Stimulated activated memory B cell treated with anti-CD40 and anti-IgM and Interleukin-4, amounts not matched to agents 10 μg/mL and 1 μg/mL and 100 μg/mL, for 72 hours (primary cell): ENCODE results near the gene AGMO.

ENCODE experiments used
- ATAC-seq: fragments of 150-1000 bp; cut with Tn5 transposase; 2 replicates; pipeline ENCODE4 v1.10.0; 2021
- H3K27ac Mint-ChIP-seq: one replicate; pipeline ENCODE4 v1.8.0; 2022; ENCODE audit warnings: mild to moderate bottlenecking, mixed read lengths
- H3K27me3 Mint-ChIP-seq: one replicate; pipeline ENCODE4 v1.8.0; 2022; ENCODE audit warnings: mixed read lengths
- H3K36me3 Mint-ChIP-seq: one replicate; pipeline ENCODE4 v1.8.0; 2022; ENCODE audit warnings: mixed read lengths
- H3K4me1 Mint-ChIP-seq: one replicate; pipeline ENCODE4 v1.8.0; 2022; ENCODE audit warnings: mixed read lengths
- H3K4me3 Mint-ChIP-seq: one replicate; pipeline ENCODE4 v1.8.0; 2022; ENCODE audit warnings: mild to moderate bottlenecking, moderate library complexity, mixed read lengths
- H3K9me3 Mint-ChIP-seq: one replicate; pipeline ENCODE4 v1.8.0; 2022; ENCODE audit warnings: mixed read lengths

The AGMO gene

GRCh38 chr7:15561835-15562234, at the start of gene AGMO:
Gene AGMO (minus strand): TSS chr7:15562015.
- no peak within 1 kb of the TSS for H3K27ac Mint-ChIP-seq
- H3K36me3 Mint-ChIP-seq, result no peaks in the 10 kb centered on the region
- no peaks in the 10 kb centered on the region for H3K9me3 Mint-ChIP-seq
- H3K27me3 Mint-ChIP-seq, result no peaks in the 10 kb centered on the region
- no peaks in the 10 kb centered on the region for H3K4me1 Mint-ChIP-seq
- H3K4me3 Mint-ChIP-seq, result no peak within 1 kb of the TSS
- ATAC-seq, result no peak

GRCh38 chr7:15610503-15610902, 48.7 kb upstream of the AGMO start:
- H3K4me3 Mint-ChIP-seq, result no peak overlapping the region
- no peaks in the 10 kb centered on the region for H3K36me3 Mint-ChIP-seq
- no peak overlapping the region for H3K27ac Mint-ChIP-seq
- no peaks in the 10 kb centered on the region for H3K4me1 Mint-ChIP-seq
- ATAC-seq, result no peak
- H3K27me3 Mint-ChIP-seq, result no peaks in the 10 kb centered on the region
- H3K9me3 Mint-ChIP-seq, result peaks cover 3% of the 10 kb centered on the region

GRCh38 chr7:15609287-15609686, 47.5 kb upstream of the AGMO start:
- no peak for ATAC-seq
- no peaks in the 10 kb centered on the region for H3K27me3 Mint-ChIP-seq
- H3K36me3 Mint-ChIP-seq, result no peaks in the 10 kb centered on the region
- peaks cover 3% of the 10 kb centered on the region for H3K9me3 Mint-ChIP-seq
- H3K4me3 Mint-ChIP-seq, result no peak overlapping the region
- no peaks in the 10 kb centered on the region for H3K4me1 Mint-ChIP-seq
- no peak overlapping the region for H3K27ac Mint-ChIP-seq

- Mint-ChIP-seq H3K27me3 (no peaks in the 10 kb centered on the region), H3K36me3 (no peaks in the 10 kb centered on the region), H3K9me3 (peaks cover 7% of the 10 kb centered on the region), H3K4me1 (no peaks in the 10 kb centered on the region), H3K27ac (no peak overlapping the region), H3K4me3 (no peak overlapping the region)
- ATAC-seq, result no peak
Measured at GRCh38 chr7:15607529-15608210, 45.9 kb upstream of the AGMO start.

GRCh38 chr7:15606561-15606960, 44.7 kb upstream of the AGMO start:
- Mint-ChIP-seq H3K4me3 (no peak overlapping the region), H3K4me1 (no peaks in the 10 kb centered on the region), H3K9me3 (peaks cover 7% of the 10 kb centered on the region), H3K36me3 (no peaks in the 10 kb centered on the region), H3K27ac (no peak overlapping the region), H3K27me3 (no peaks in the 10 kb centered on the region)
- ATAC-seq, result no peak

- ATAC-seq, result no peak
- H3K36me3 Mint-ChIP-seq, result no peaks in the 10 kb centered on the region
- no peak overlapping the region for H3K27ac Mint-ChIP-seq
- H3K27me3 Mint-ChIP-seq, result no peaks in the 10 kb centered on the region
- no peaks in the 10 kb centered on the region for H3K4me1 Mint-ChIP-seq
- no peak overlapping the region for H3K4me3 Mint-ChIP-seq
- H3K9me3 Mint-ChIP-seq, result peaks cover 6% of the 10 kb centered on the region
Measured at GRCh38 chr7:15604166-15604565, 42.4 kb upstream of the AGMO start.

- no peak for ATAC-seq
- no peak overlapping the region for H3K4me3 Mint-ChIP-seq
- no peaks in the 10 kb centered on the region for H3K4me1 Mint-ChIP-seq
- H3K36me3 Mint-ChIP-seq, result no peaks in the 10 kb centered on the region
- no peaks in the 10 kb centered on the region for H3K27me3 Mint-ChIP-seq
- H3K27ac Mint-ChIP-seq, result no peak overlapping the region
- H3K9me3 Mint-ChIP-seq, result peaks cover 4% of the 10 kb centered on the region
Measured at GRCh38 chr7:15603124-15603523, 41.3 kb upstream of the AGMO start.

GRCh38 chr7:15602236-15602635, 40.4 kb upstream of the AGMO start:
- no peak for ATAC-seq
- H3K4me3 Mint-ChIP-seq, result no peak overlapping the region
- no peaks in the 10 kb centered on the region for H3K4me1 Mint-ChIP-seq
- peaks cover 4% of the 10 kb centered on the region for H3K9me3 Mint-ChIP-seq
- no peak overlapping the region for H3K27ac Mint-ChIP-seq
- no peaks in the 10 kb centered on the region for H3K27me3 Mint-ChIP-seq
- no peaks in the 10 kb centered on the region for H3K36me3 Mint-ChIP-seq

GRCh38 chr7:15601175-15601574, 39.4 kb upstream of the AGMO start:
- Mint-ChIP-seq H3K4me1 (no peaks in the 10 kb centered on the region), H3K9me3 (peaks cover 4% of the 10 kb centered on the region), H3K27me3 (no peaks in the 10 kb centered on the region), H3K27ac (no peak overlapping the region), H3K36me3 (no peaks in the 10 kb centered on the region), H3K4me3 (no peak overlapping the region)
- ATAC-seq, result no peak

GRCh38 chr7:15600298-15600697, 38.5 kb upstream of the AGMO start:
- Mint-ChIP-seq H3K4me1 (no peaks in the 10 kb centered on the region), H3K36me3 (no peaks in the 10 kb centered on the region), H3K4me3 (no peak overlapping the region), H3K9me3 (peaks cover 4% of the 10 kb centered on the region), H3K27me3 (no peaks in the 10 kb centered on the region), H3K27ac (no peak overlapping the region)
- ATAC-seq, result no peak

GRCh38 chr7:15594461-15594860, 32.6 kb upstream of the AGMO start:
- no peaks in the 10 kb centered on the region for H3K36me3 Mint-ChIP-seq
- no peak for ATAC-seq
- H3K9me3 Mint-ChIP-seq, result peaks cover 6% of the 10 kb centered on the region
- no peaks in the 10 kb centered on the region for H3K27me3 Mint-ChIP-seq
- no peak overlapping the region for H3K27ac Mint-ChIP-seq
- no peaks in the 10 kb centered on the region for H3K4me1 Mint-ChIP-seq
- no peak overlapping the region for H3K4me3 Mint-ChIP-seq

- no peaks in the 10 kb centered on the region for H3K4me1 Mint-ChIP-seq
Measured at GRCh38 chr7:15593382-15593781, 31.6 kb upstream of the AGMO start.

GRCh38 chr7:15586266-15586665, 24.5 kb upstream of the AGMO start:
- H3K27ac Mint-ChIP-seq, result no peak overlapping the region
- no peaks in the 10 kb centered on the region for H3K27me3 Mint-ChIP-seq
- H3K36me3 Mint-ChIP-seq, result no peaks in the 10 kb centered on the region
- H3K9me3 Mint-ChIP-seq, result peaks cover 8% of the 10 kb centered on the region
- ATAC-seq, result no peak
- no peak overlapping the region for H3K4me3 Mint-ChIP-seq
- no peaks in the 10 kb centered on the region for H3K4me1 Mint-ChIP-seq

More at GRCh38 chr7:15593382-15593781, 31.6 kb upstream of the AGMO start:
- ATAC-seq, result no peak
- Mint-ChIP-seq H3K36me3 (no peaks in the 10 kb centered on the region), H3K9me3 (peaks cover 6% of the 10 kb centered on the region), H3K4me3 (no peak overlapping the region), H3K27me3 (no peaks in the 10 kb centered on the region), H3K27ac (no peak overlapping the region)

- Mint-ChIP-seq H3K27ac (no peak overlapping the region), H3K9me3 (peaks cover 6% of the 10 kb centered on the region), H3K27me3 (no peaks in the 10 kb centered on the region), H3K4me3 (no peak overlapping the region), H3K4me1 (no peaks in the 10 kb centered on the region), H3K36me3 (no peaks in the 10 kb centered on the region)
- no peak for ATAC-seq
Measured at GRCh38 chr7:15584575-15584974, 22.8 kb upstream of the AGMO start.

GRCh38 chr7:15582773-15583172, 21.0 kb upstream of the AGMO start:
- Mint-ChIP-seq H3K4me3 (no peak overlapping the region), H3K27me3 (no peaks in the 10 kb centered on the region), H3K27ac (no peak overlapping the region), H3K9me3 (peaks cover 6% of the 10 kb centered on the region), H3K36me3 (no peaks in the 10 kb centered on the region), H3K4me1 (no peaks in the 10 kb centered on the region)
- ATAC-seq, result no peak

GRCh38 chr7:15581352-15581951, 19.6 kb upstream of the AGMO start:
- Mint-ChIP-seq H3K27me3 (no peaks in the 10 kb centered on the region), H3K9me3 (peaks cover 9% of the 10 kb centered on the region), H3K27ac (no peak overlapping the region), H3K4me3 (no peak overlapping the region), H3K4me1 (no peaks in the 10 kb centered on the region), H3K36me3 (no peaks in the 10 kb centered on the region)
- ATAC-seq, result no peak
